HG03469 (cell line): ENCODE measurements around the gene HDAC6.
A peak's percentile ranks its signal among the peaks of the same experiment; 100 is the strongest.
"Not testable (repeated sequence)": the region's sequence is repeated elsewhere in the genome, so short reads cannot be mapped to it uniquely, and the experiment has no call there.

ENCODE experiments used
- ATAC-seq: cut with Tn5 transposase; IDR thresholded peaks from one replicate; pipeline ENCODE4 v1.9.1; 2021; ENCODE audit warnings: mild to moderate bottlenecking, moderate library complexity, moderate number of reproducible peaks; ENCODE audit not compliant: unreplicated experiment

Gene HDAC6

GRCh38 chrX:48789366-48790220, 12.3 kb upstream of the HDAC6 start:
- no peak for ATAC-seq

- no peak for ATAC-seq
Measured at GRCh38 chrX:48790477-48790876, 11.4 kb upstream of the HDAC6 start.

- no peak for ATAC-seq
Measured at GRCh38 chrX:48791063-48791820, 10.6 kb upstream of the HDAC6 start.

- no peak for ATAC-seq
Measured at GRCh38 chrX:48792219-48792618, 9.6 kb upstream of the HDAC6 start.

- no peak for ATAC-seq
Measured at GRCh38 chrX:48793935-48794334, 7.9 kb upstream of the HDAC6 start.

- no peak for ATAC-seq
Measured at GRCh38 chrX:48794340-48794910, 7.4 kb upstream of the HDAC6 start.

- no peak for ATAC-seq
Measured at GRCh38 chrX:48794911-48795515, 6.9 kb upstream of the HDAC6 start.

- ATAC-seq: no peak
Measured at GRCh38 chrX:48798318-48798717, 3.5 kb upstream of the HDAC6 start.

- ATAC-seq: no peak
Measured at GRCh38 chrX:48800574-48801279, 1.1 kb upstream of the HDAC6 start.

- ATAC-seq: peak; percentile 20
Measured at GRCh38 chrX:48802089-48802904, 430 bp downstream of the HDAC6 start.

- no peak for ATAC-seq
Measured at GRCh38 chrX:48802905-48803200, 986 bp downstream of the HDAC6 start.

- no peak for ATAC-seq
Measured at GRCh38 chrX:48806081-48806480, 4.2 kb downstream of the HDAC6 start.

- no peak for ATAC-seq
Measured at GRCh38 chrX:48813644-48814043, 11.8 kb downstream of the HDAC6 start.

- no peak for ATAC-seq
Measured at GRCh38 chrX:48814722-48815121, 12.9 kb downstream of the HDAC6 start.

GRCh38 chrX:48815266-48815665, 13.4 kb downstream of the HDAC6 start:
- ATAC-seq: no peak

- ATAC-seq: no peak
Measured at GRCh38 chrX:48816014-48816810, 14.3 kb downstream of the HDAC6 start.

GRCh38 chrX:48818098-48818497, 16.2 kb downstream of the HDAC6 start:
- ATAC-seq: no peak

GRCh38 chrX:48818866-48819265, 17.0 kb downstream of the HDAC6 start:
- no peak for ATAC-seq

- ATAC-seq: not testable (repeated sequence)
Measured at GRCh38 chrX:48819394-48819793, 17.5 kb downstream of the HDAC6 start.
